Stimulated activated CD4-positive, alpha-beta T cell treated with anti-CD3 and anti-CD28 coated beads, Interleukin-2, amount 100 ng/mL, for 48 hours (primary cell): Measurements from ENCODE around the gene ARID3A.
"Not testable (repeated sequence)": the region's sequence is repeated elsewhere in the genome, so short reads cannot be mapped to it uniquely, and the experiment has no call there.

Source experiments
- DNase-seq, 2 donors: peaks; one replicate each; pipeline ENCODE4 v3.0.0-alpha.2; 2020

ARID3A gene

DNA sequence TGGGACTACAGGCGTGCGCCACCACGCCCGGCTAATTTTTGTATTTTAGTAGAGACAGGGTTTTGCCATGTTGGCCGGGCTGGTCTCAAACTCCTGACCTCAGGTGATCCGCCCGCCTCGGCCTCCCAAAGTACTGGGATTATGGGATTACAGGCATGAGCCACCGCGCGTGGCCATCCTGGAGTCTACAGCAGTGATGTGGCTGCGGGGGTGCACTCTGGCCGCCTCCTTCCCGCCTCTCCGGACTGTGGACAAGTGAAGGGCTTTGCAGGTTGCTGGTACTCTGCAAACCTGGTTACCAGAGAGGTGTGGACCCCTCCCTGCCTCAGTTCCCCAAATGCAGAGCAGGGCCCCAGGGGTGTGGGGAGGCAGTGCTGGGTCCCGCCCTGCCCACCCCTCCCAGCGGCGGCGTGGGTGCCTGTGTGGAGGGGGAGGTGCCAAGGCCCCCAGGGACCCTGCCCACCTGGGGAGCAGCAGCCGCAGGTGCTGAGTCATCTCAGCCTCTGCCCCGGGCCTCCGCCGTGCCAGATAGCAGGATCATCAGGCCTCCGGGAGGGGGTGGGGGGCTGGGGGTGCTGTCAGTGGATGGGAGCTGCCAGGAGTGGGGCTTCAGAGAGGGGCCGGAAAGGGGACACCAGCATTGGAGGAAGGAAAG is 23.1 kb downstream of the ARID3A start:
- DNase-seq, result no peak

- no peak for DNase-seq
Observed at GRCh38 chr19:950352-951066, 24.7 kb downstream of the ARID3A start.

DNA sequence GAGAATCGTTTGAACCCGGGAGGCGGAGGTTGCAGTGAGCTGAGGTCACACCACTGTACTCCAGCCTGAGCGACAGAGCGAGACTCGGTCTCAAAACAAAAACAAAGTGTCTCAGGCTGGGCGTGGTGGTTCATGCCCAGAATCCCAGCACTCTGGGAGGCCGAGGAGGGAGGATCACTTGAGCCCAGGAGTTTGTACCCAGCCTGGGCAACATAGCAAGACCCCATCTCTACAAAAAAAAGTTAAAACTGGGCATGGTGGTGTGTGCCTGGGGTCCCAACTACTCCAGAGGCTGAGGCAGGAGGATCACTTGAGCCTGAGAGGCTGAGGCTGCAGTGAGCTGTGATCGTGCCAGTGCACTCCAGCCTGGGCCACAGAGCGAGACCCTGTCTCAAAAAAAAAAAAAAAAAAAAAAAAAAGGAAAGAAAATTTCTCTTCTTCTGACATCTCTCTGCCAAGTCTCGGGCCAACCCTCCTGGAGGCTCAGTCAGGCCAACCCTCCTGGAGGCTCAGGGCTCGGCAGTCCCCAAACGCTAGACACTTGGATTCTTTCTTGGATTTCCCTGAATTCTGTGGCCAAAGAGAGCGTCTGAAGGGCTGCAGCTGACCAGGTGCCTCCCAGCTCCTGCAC is 26.3 kb downstream of the ARID3A start:
- DNase-seq, result no peak

DNA sequence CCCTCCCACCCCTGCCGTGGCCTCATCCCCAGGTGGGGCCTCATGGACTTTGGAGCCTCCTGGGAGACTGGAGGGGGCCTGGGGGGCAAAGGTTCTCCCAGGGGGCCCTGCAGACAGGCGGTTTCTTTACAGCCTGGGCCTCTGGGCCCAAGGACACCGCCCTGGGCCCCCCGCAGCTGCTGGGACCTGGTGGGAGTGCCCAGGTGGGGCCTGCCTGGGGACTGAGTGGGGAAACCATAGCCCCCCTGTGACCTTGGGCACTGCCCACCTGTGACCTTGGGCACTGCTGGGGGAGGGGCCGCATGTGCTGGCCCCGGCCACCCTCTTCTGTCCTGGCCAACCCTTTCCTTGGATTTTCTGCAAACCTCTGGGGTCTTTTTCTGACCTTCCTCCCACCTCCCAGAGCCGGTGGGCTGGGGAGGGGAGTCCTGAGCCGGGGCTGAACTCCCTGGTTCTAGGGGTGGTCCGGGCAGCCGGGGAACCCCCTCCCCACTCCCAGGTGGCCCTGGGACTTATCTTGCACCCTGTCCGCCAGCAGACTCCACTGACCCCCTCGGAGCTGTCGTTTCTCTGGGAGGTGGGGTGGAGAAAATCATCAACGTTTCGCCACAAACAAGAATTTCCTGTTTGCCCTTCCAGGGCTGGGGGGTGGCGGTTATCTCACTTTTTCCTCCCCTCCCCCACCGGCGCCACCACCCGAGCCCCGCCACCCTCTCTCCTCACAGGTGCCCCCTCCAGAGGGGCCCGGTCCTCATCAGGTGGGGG is 27.0 kb downstream of the ARID3A start:
- no peak for DNase-seq

GRCh38 chr19:953445-954271 is 27.8 kb downstream of the ARID3A start:
- no peak for DNase-seq

DNA sequence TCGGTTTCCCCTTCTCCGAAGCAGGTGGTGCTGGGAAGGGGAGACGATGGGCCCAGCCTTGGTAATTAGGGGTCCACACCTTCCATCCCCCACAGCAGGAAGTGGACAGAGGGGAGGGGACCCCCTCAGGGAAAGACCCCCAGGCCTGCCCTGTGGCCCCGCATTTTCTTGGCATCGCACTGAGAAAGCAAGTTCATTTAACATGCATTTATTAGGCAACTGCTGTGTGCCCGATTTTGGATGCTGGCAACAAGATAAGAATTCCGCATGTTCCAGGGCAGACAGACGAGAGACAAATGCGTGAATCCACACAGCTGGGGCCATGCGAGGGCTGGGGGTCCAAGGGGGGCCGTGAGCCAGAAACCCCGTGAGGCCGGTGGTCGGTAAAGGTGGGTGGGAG is 28.4 kb downstream of the ARID3A start:
- no peak for DNase-seq

- no peak for DNase-seq
Observed at GRCh38 chr19:954672-955494, 29.0 kb downstream of the ARID3A start.

DNA sequence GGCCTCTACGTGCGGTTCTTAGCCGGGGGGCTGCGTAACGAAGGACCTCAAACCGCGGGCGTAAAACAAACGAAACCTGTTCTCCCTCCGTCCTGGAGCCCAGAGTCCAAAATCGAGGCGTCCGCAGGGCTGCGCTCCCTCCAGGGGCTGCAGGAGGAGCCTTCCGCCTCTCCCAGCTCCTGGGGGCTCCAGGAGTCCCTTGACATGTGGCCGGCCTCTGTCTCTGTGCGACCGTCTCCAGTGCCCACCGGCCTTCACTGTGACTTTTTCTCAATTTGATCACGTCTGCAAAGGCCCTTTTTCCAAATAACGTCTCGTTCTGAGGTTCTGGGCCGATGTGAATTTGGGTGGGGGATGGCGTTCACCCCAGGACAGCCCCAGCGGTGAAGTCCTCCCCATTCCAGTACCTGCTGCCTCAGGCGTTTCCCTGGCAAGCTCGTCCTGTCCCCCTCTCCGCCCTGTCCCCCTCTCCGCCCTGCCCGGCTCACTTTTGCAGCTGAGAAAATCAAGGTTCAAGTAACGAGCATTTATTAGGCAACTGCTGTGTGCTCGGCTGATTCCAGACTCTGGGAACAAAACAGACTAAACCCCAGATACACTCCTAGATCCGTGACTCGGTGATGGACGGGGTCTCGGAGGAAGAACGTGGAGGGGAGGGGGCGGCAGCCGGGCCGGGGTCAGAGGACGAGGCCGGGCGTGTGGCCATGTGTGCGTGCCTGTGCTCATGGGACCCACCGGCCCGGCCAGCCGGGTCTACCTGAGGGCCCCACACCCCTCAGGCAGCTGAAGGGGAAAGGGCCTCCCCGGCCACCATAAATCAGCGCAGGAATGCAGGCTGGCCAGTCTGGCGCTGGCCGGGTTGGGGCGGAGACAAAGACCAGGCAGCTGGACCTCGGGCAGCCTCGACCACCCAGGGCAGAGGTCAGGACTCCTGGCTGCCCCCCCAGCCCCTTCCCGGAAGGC is 30.2 kb downstream of the ARID3A start:
- DNase-seq, result no peak

DNA sequence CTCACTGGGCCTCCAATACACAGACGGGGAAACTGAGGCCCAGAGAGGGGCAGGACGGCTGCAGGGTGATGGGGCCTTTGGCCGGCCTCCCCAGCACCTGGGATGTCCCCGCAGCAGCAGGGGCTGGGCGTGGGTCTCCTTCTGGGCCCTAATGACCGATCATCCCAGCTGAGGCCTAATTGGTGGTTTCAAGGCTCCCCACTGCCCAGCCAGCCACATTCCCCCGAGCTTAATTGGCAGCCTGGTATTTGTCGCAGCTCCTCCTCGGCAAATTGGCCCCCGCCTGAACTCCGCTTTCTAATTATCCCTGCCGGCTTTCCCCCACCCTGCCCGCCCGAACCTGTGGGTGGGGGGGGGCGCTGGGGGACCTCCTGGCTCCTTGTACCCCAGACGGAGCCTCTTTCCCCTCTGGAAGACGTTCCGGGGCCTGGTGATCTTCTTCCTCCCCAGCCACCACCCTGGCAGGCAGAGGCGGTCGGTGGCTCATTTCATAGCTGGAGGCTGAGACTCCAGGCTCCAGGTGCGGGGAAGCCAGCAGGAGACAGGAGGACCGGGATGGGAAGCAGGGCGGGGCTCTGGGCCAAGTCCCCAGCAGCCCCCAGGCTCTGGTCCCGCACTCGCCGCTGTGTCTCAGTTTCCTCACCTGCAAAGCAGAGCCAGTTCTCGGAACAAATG is 31.1 kb downstream of the ARID3A start:
- DNase-seq, result no peak

- not testable (repeated sequence) for DNase-seq
Observed at GRCh38 chr19:957578-957977, 31.7 kb downstream of the ARID3A start.

GRCh38 chr19:958967-959855 is 33.4 kb downstream of the ARID3A start:
- DNase-seq, result peak; percentile 22 to 53

DNA sequence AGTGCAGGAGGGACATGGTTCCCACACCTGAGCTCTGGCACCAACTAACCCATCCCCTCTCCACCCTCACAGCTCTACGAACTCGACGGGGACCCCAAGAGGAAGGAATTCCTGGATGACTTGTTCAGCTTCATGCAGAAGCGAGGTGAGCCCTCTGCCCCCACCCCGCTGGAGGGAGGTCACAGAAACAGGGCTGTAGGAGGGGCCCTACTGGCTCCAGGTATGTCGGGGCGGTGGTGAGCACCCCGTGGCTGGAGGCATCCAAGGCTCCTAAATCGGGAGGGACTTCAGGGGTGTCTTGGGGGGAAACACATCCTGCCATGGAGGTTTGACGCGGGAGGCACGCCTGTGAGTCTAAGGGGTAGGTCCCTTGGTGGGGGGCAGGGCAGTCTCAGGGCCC is 34.2 kb downstream of the ARID3A start:
- DNase-seq, result no peak

GRCh38 chr19:960601-960938 is 34.7 kb downstream of the ARID3A start:
- DNase-seq, result no peak

- DNase-seq, result no peak
Observed at GRCh38 chr19:961866-962620, 36.2 kb downstream of the ARID3A start.

GRCh38 chr19:962683-963400 is 37.0 kb downstream of the ARID3A start:
- DNase-seq, result no peak

- no peak for DNase-seq
Observed at GRCh38 chr19:963486-963951, 37.7 kb downstream of the ARID3A start.

DNA sequence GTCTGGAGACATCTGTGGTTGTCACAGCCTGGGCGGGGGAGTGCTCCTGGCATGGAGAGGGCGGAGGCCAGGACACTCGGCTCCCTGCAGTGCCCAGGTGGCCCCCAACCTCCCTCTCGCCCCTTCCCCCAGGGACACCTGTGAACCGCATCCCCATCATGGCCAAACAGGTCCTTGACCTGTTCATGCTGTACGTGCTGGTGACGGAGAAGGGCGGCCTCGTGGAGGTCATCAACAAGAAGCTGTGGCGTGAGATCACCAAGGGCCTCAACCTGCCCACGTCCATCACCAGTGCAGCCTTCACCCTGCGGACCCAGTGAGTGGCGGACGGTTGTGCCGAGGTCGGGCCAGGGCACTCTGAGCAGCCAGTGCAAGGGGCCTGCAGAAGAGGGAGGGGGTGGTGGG is 38.3 kb downstream of the ARID3A start:
- DNase-seq, result no peak
